Parathyroid adenoma (tissue), 2 donors: ENCODE results near the gene TDRD10.

ENCODE experiments used
- H2AFZ ChIP-seq: fragments of 300-600 bp; sonication (generic); one replicate; pipeline ENCODE4 v1.7.0; 2017; ENCODE audit warnings: antibody characterized with exemption, mild to moderate bottlenecking
- H3K27ac ChIP-seq: fragments of 300-600 bp; sonication (generic); one replicate; pipeline ENCODE4 v1.7.0; 2017
- H3K27me3 ChIP-seq: fragments of 300-600 bp; sonication (generic); one replicate; pipeline ENCODE4 v1.7.0; 2017; ENCODE audit warnings: low read length; ENCODE audit not compliant: control insufficient read depth, insufficient read depth
- H3K36me3 ChIP-seq: fragments of 300-600 bp; sonication (generic); one replicate; pipeline ENCODE4 v1.7.0; 2017; ENCODE audit warnings: low read length; ENCODE audit not compliant: control insufficient read depth, insufficient read depth
- H3K4me1 ChIP-seq: fragments of 300-600 bp; sonication (generic); one replicate; pipeline ENCODE4 v1.7.0; 2017; ENCODE audit warnings: control low read depth
- H3K4me2 ChIP-seq: fragments of 300-600 bp; sonication (generic); one replicate; pipeline ENCODE4 v1.7.0; 2017; ENCODE audit warnings: low read length
- H3K4me3 ChIP-seq: fragments of 300-600 bp; sonication (generic); one replicate; pipeline ENCODE4 v1.7.0; 2017; ENCODE audit warnings: low read depth, low read length
- H3K79me2 ChIP-seq: fragments of 300-600 bp; sonication (generic); one replicate; pipeline ENCODE4 v1.7.0; 2017; ENCODE audit warnings: control low read depth
- H3K9ac ChIP-seq: fragments of 300-600 bp; sonication (generic); one replicate; pipeline ENCODE4 v1.7.0; 2017; ENCODE audit warnings: mild to moderate bottlenecking
- H3K9me3 ChIP-seq: fragments of 300-600 bp; sonication (generic); one replicate; pipeline ENCODE4 v1.7.0; 2017; ENCODE audit warnings: low read length; ENCODE audit not compliant: control insufficient read depth
- CTCF ChIP-seq: fragments of 300-600 bp; sonication (generic); IDR thresholded peaks from one replicate; pipeline ENCODE4 v1.7.0; 2017; ENCODE audit warnings: antibody characterized with exemption, mild to moderate bottlenecking
- donor health status: primary hyperparathyroidism.

TDRD10 gene

GRCh38 chr1:154548028-154548427 is 46.0 kb downstream of the TDRD10 start:
- Histone ChIP-seq H3K27ac (no peak overlapping the region), H3K9ac (no peak overlapping the region), H3K9me3 (no peaks in the 10 kb centered on the region), H3K27me3 (no peaks in the 10 kb centered on the region), H3K36me3 (no peaks in the 10 kb centered on the region), H3K79me2 (no peaks in the 10 kb centered on the region), H3K4me3 (no peak overlapping the region), H3K4me1 (no peaks in the 10 kb centered on the region), H3K4me2 (no peak overlapping the region), H2AFZ (no peak overlapping the region)
- no peak for TF ChIP-seq CTCF

GRCh38 chr1:154549202-154549770 is 47.3 kb downstream of the TDRD10 start:
- no peak for TF ChIP-seq CTCF
- no peaks in the 10 kb centered on the region for H3K79me2 ChIP-seq
- no peaks in the 10 kb centered on the region for H3K36me3 ChIP-seq
- H2AFZ ChIP-seq: no peak overlapping the region
- no peaks in the 10 kb centered on the region for H3K27me3 ChIP-seq
- no peak overlapping the region for H3K4me3 ChIP-seq
- H3K9ac ChIP-seq: no peak overlapping the region
- no peaks in the 10 kb centered on the region for H3K4me1 ChIP-seq
- no peak overlapping the region for H3K27ac ChIP-seq
- no peaks in the 10 kb centered on the region for H3K9me3 ChIP-seq
- H3K4me2 ChIP-seq: no peak overlapping the region

- no peaks in the 10 kb centered on the region for H3K4me1 ChIP-seq
- no peaks in the 10 kb centered on the region for H3K79me2 ChIP-seq
- no peaks in the 10 kb centered on the region for H3K9me3 ChIP-seq
- no peak overlapping the region for H3K9ac ChIP-seq
- TF ChIP-seq CTCF: no peak
- H3K4me3 ChIP-seq: no peak overlapping the region
- H3K4me2 ChIP-seq: no peak overlapping the region
- no peak overlapping the region for H2AFZ ChIP-seq
- H3K36me3 ChIP-seq: no peaks in the 10 kb centered on the region
- H3K27me3 ChIP-seq: no peaks in the 10 kb centered on the region
- H3K27ac ChIP-seq: no peak overlapping the region
These were observed 48.1 kb downstream of the TDRD10 start for GRCh38 chr1:154550070-154550469.

GRCh38 chr1:154550657-154551056 is 48.6 kb downstream of the TDRD10 start:
- Histone ChIP-seq H3K9ac (no peak overlapping the region), H3K4me1 (no peaks in the 10 kb centered on the region), H3K4me2 (no peak overlapping the region), H3K79me2 (no peaks in the 10 kb centered on the region), H2AFZ (no peak overlapping the region), H3K9me3 (no peaks in the 10 kb centered on the region), H3K27ac (no peak overlapping the region), H3K4me3 (no peak overlapping the region), H3K36me3 (no peaks in the 10 kb centered on the region), H3K27me3 (no peaks in the 10 kb centered on the region)
- no peak for TF ChIP-seq CTCF

- Histone ChIP-seq H3K79me2 (no peaks in the 10 kb centered on the region), H3K27ac (no peak overlapping the region), H3K36me3 (no peaks in the 10 kb centered on the region), H3K27me3 (no peaks in the 10 kb centered on the region), H3K9ac (no peak overlapping the region), H3K4me3 (no peak overlapping the region), H3K4me1 (no peaks in the 10 kb centered on the region), H2AFZ (no peak overlapping the region), H3K4me2 (no peak overlapping the region), H3K9me3 (no peaks in the 10 kb centered on the region)
- TF ChIP-seq CTCF: no peak
These were observed 49.5 kb downstream of the TDRD10 start for GRCh38 chr1:154551474-154551873.
